Upper lobe of right lung (tissue), 1 donor: ENCODE results near the gene DNAH10. TPM values are rescaled to one million over a fixed set of nuclear protein-coding genes. Genes with fewer than 3 reads are reported as not detected.

Experiments used
- ATAC-seq: fragments of 200-7000 bp; cut with Tn5 transposase; one replicate; pipeline ENCODE4 v1.9.1; 2020; ENCODE audit warnings: mild to moderate bottlenecking, moderate library complexity
- DNase-seq: peaks from one replicate; pipeline ENCODE4 v3.0.0-alpha.2; 2020
- H3K27ac ChIP-seq: fragments of 200-600 bp; one replicate; pipeline ENCODE4 v1.8.0; 2022
- H3K27me3 ChIP-seq: fragments of 200-600 bp; one replicate; pipeline ENCODE4 v1.8.0; 2022; ENCODE audit warnings: mild to moderate bottlenecking
- H3K36me3 ChIP-seq: fragments of 200-600 bp; one replicate; pipeline ENCODE4 v1.8.0; 2022
- H3K4me1 ChIP-seq: fragments of 200-600 bp; one replicate; pipeline ENCODE4 v1.8.0; 2022
- H3K4me3 ChIP-seq: fragments of 200-600 bp; one replicate; pipeline ENCODE4 v1.8.0; 2022; ENCODE audit warnings: mild to moderate bottlenecking
- H3K9me3 ChIP-seq: fragments of 200-600 bp; one replicate; pipeline ENCODE4 v1.8.0; 2022
- CTCF ChIP-seq: fragments of 200-600 bp; IDR thresholded peaks from one replicate; pipeline ENCODE4 v1.8.0; 2022; ENCODE audit warnings: antibody characterized with exemption
- intact Hi-C: fragments of 100-400 bp; cut with DNase I; formaldehyde crosslinking; loops from one replicate; pipeline ENCODE4 v1.11.0; 2022
- total RNA-seq: library from RNA; stranded (reverse); fragmentation: NEBNext Ultra II Directional; extraction: Animal tissue kit (Norgen Biotek cat#: 25700); gene quantifications from one replicate; pipeline ENCODE4 v1.2.1, GENCODE V29; 2021
- donor health status: DM: no; HTN: yes; CAD: no; lungs with severe emphysema.

Gene DNAH10
- total RNA-seq, 1 donor from 2014 or later = 0.23 TPM

- Histone ChIP-seq H3K27me3 (no peaks in the 10 kb centered on the region), H3K4me3 (no peak overlapping the region), H3K36me3 (peaks cover 5% of the 10 kb centered on the region), H3K4me1 (no peaks in the 10 kb centered on the region), H3K27ac (no peak overlapping the region), H3K9me3 (no peaks in the 10 kb centered on the region)
- ATAC-seq = peak; percentile 37
- intact Hi-C loops = no loop called here
- TF ChIP-seq CTCF = no peak
- peak; percentile 64 for DNase-seq
Observed at GRCh38 chr12:123931686-123932321, 169.7 kb downstream of the DNAH10 start.

- peaks cover 10% of the 10 kb centered on the region for H3K4me1 ChIP-seq
- no peak for TF ChIP-seq CTCF
- no peak overlapping the region for H3K4me3 ChIP-seq
- H3K27me3 ChIP-seq = no peaks in the 10 kb centered on the region
- DNase-seq (peak; percentile 55), ATAC-seq (no peak)
- intact Hi-C loops = no loop called here
- no peak overlapping the region for H3K27ac ChIP-seq
- peaks cover 9% of the 10 kb centered on the region for H3K36me3 ChIP-seq
- H3K9me3 ChIP-seq = no peaks in the 10 kb centered on the region
Observed at GRCh38 chr12:123933214-123933613, 171.1 kb downstream of the DNAH10 start.

GRCh38 chr12:123934016-123934620 is 172.0 kb downstream of the DNAH10 start:
- Histone ChIP-seq H3K4me1 (peaks cover 16% of the 10 kb centered on the region), H3K27me3 (no peaks in the 10 kb centered on the region), H3K27ac (no peak overlapping the region), H3K4me3 (no peak overlapping the region), H3K36me3 (peaks cover 9% of the 10 kb centered on the region), H3K9me3 (no peaks in the 10 kb centered on the region)
- ATAC-seq (no peak), DNase-seq (peak; percentile 52)
- TF ChIP-seq CTCF = no peak
- intact Hi-C loops = no loop called here

GRCh38 chr12:123934829-123935228 is 172.7 kb downstream of the DNAH10 start:
- peak; percentile 60 for DNase-seq
- Histone ChIP-seq H3K27ac (no peak overlapping the region), H3K27me3 (no peaks in the 10 kb centered on the region), H3K36me3 (peaks cover 9% of the 10 kb centered on the region), H3K4me3 (no peak overlapping the region), H3K4me1 (peaks cover 16% of the 10 kb centered on the region), H3K9me3 (no peaks in the 10 kb centered on the region)
- ATAC-seq = peak; percentile 26
- TF ChIP-seq CTCF = no peak
- intact Hi-C loops = no loop called here

GRCh38 chr12:123935956-123936355 is 173.9 kb downstream of the DNAH10 start:
- ATAC-seq = no peak
- no peak overlapping the region for H3K4me3 ChIP-seq
- no peak overlapping the region for H3K27ac ChIP-seq
- H3K27me3 ChIP-seq = no peaks in the 10 kb centered on the region
- no peaks in the 10 kb centered on the region for H3K9me3 ChIP-seq
- intact Hi-C loops = no loop called here
- TF ChIP-seq CTCF = no peak
- H3K36me3 ChIP-seq = peaks cover 18% of the 10 kb centered on the region
- no peak for DNase-seq
- peaks cover 16% of the 10 kb centered on the region for H3K4me1 ChIP-seq
